NCI-H2196 treated with DMSO at 0.1 percent for 48 hours (cell line): ENCODE measurements around the gene C16orf54.
"Not testable (repeated sequence)": the region's sequence is repeated elsewhere in the genome, so short reads cannot be mapped to it uniquely, and the experiment has no call there.

Source experiments
- DNase-seq: peaks from one replicate; lab custom pipeline; 2025; ENCODE audit not compliant: unreplicated experiment; lab: John Stamatoyannopoulos, UW

C16orf54 gene

DNA sequence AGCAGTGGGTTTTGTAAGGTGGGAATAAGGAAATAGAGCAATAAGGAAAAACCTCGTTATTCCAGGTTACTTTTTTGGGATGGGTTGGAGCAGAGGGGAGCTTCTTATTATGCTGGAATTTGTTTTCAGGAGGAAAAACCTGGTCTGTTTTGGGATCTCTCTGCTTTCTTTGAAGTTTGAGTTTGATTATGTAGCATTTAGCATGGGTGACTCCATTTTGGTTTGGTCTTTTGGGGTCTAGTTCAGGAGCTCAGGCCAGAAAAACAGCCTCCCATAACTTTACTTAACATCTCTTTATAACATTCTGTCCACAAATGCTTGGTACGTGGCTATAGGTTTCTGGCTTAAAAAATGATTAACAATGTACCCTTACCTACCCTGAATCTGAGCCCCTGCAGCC lies 23.7 kb upstream of the C16orf54 start:
- DNase-seq, result no peak

DNA sequence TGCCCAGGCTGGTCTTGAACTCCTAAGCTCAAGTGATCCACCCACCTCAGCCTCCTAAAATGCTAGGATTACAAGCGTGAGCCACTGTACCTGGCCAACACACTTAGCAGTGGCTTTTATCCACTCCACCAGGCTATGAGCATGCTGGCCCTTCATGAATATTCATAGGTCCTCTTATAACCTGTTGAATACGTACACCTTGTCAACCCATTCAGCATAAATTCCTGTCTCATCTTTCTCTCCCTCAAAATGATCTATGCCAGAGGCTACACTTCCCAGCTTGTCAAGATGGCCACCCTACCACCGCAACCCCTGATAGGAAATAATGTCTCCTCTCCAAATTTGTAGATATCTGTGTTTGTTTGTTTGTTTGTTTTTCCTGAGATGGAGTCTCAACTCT lies 21.3 kb upstream of the C16orf54 start:
- DNase-seq, result no peak

DNA sequence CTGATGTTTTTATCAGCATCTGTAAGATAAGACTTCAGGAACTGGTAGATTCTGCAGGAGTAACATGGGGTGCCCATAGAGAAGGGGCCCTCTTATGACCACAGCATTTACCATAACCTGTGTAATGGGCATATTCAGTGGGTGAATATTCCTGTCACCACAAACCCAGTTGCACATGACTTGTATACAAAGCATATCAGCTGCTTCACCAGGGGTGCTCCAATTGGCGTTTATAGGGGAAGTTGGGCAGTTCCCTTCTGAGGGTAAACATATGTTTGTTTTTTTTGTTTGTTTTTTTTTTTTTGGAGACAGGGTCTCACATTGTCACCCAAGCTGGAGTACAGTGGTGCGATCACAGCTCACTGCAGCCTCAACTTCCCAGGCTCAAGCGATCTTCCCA lies 20.8 kb upstream of the C16orf54 start:
- no peak for DNase-seq

DNA sequence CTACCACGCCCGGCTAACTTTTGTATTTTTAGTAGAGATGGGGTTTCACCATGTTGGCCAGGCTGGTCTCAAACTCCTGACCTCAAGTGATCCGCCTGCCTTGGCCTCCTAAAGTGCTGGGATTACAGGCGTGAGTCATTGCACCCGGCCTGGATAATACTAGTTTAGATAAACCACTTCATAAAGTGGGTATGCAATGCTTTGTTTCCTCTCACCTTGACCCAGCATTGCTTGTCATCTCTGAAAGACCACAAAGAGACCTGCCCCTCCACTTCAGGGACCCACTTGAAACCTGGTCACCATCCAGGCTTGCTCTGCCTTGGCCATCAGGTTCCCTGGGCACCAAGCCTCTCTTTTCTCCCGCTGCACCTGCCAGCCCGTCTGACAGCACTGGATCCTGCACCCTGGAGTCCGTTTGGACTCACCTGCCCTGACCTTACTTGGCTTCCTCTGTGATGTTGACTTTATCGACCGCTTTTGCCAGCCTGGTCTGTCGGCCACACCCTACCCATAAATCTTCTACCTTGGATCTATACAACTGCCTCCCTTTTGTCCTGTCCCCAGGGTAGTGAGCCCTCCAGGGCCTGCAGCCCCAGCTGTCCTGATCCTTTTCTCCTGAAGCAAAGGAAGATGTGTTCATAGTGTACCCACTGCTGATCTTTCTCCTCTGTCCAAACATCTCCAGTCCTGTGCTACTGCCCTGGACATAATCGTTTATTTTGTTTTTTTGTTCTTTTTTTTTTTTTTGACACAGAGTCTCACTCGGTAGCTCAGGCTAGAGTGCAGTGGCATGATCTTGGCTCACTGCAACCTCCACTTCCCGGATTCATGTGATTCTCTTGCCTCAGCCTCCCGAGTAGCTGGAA lies 19.6 kb upstream of the C16orf54 start:
- peak; percentile 75 for DNase-seq

DNA sequence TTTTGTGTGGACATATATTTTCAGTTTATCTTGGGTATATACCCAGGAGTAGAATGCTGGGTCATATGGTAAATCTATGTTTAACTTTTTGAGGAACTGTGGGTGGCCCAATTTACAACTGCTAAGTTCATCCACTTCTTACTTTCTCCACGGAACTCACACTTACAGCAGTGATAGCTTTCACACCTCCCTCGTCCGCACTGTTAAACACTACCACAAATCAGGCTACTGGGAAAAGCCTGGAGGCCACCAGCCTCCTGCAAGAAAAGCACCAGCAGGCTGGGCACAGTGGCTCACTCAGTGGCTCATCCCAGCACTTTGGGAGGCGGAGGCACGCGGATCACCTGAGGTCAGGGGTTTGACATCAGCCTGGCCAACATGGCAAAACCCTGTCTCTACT lies 17.5 kb upstream of the C16orf54 start:
- DNase-seq, result no peak

DNA sequence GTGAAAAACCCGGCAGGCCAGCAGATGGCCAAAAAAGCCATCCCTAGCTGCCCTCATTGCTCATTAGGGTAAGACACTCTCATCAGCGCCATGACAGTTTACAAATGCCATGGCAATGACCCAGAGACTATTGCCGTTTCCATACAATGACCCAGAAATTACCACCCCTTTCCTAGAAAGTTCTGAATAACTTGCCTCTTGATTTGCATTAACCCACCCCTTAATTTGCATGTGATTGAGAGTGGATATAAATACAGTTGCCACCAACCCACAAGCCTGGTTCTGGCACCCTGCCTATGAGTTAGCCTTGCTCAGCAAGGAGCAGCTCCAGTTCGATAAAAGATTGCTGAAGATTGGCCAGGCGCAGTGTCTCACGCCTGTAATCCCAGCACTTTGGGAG lies 16.1 kb upstream of the C16orf54 start:
- no peak for DNase-seq

DNA sequence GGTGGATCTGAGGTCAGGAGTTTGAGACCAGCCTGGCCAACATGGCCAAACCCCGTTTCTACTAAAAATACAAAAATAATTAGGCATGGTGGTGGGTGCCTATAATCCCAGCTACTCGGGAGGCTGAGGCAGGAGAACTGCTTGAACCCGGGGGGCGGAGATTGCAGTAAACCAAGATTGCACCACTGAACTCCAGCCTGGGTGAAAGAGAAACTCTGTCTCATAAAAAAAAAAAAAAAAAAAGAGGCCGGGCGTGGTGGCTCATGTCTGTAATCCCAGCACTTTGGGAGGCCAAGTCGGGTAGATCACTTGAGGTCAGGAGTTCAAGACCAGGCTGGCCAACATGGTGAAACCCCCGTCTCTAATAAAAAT lies 15.5 kb upstream of the C16orf54 start:
- not testable (repeated sequence) for DNase-seq

DNA sequence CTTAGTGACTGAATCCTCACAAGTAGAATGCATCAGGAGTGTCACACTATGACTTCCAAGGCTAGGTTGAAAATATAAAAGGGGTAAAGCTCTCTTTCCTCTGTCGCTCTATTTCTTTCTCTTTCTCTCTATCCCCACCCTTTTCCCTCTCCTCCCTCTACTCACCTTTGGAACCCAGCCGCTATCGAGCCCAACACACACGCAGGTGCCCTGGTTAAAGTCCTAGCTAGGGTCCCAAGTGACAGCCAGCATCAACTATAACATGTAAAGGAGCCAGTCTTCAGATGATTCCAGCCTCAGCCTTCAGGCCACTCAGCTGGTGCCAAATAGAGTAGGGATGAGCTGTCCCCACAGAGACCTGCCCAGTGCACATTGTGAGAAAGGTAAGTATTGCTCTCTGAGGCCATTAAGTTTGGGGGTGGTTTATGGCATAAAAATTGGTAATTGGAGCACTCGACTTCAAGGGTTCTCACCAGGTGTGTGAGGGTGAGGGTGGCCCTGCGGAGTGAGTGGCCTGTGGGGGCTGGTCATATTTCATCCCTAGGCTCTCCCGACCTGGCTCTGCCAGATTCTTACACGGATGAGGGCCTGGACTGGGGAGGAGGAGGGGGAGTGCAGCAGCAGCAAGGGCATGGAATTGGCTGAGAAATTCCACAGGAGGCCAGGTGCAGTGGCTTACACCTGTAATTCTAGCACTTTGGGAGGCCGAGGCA lies 14.9 kb upstream of the C16orf54 start:
- DNase-seq, result peak; percentile 65

DNA sequence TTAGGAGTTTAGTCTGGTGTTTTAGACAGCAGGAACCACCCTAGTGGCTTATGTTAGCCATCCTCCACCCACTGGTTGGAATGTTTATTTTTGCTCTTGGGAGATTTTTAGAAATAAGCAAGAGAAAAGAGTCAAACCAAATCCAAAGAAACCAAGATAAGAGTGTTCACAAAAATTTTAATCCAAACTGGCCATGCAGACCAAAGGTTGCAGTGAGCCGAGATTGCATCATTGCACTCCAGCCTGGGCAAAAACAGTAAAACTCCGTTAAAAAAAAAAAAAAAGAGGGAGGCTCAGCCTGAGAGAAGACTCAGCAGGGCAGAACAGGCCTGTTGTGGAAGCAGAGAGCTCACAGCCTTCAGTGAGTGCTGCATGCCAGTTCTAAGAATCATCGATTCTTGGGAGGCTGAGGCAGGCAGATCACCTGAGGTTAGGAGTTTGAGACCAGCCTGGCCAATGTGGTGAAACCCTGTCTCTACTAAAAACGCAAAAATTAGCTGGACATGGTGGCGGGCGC lies 12.2 kb upstream of the C16orf54 start:
- no peak for DNase-seq

DNA sequence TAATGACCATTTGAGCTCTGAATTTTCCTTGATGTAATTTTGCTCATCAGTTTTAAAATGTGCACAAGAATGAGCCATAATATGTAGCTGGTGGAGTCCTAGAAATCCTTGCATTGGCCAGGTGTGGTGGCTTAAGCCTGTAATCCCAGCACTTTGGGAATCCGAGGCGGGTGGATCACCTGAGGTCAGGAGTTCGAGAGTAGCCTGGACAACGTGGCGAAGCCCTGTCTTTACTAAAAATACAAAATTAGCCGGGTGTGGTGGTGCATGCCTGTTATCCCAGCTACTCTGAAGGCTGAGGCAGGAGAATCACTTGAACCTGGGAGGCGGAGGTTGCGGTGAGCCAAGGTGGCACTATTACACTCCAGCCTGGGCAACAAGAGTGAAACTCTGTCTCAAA lies 11.3 kb upstream of the C16orf54 start:
- DNase-seq, result not testable (repeated sequence)

DNA sequence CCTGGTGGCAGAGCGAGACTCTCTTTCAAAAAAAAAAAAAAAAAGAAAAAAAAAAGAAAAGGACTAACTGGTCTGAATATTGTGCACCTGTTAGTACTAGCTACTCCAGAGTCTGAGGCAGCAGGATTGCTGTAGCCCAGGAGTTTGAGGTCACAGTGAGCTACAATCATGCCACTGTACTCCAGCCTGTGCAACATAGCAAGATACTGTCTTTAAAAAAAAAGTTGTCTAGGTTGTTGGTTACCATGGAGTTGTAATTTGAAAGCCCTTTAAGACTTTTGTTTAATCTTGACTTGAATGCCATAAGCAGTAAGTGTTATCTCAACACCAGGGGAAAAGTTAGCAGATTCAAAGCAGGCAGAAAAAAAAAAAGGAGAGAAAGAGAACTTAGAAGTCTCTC lies 10.9 kb upstream of the C16orf54 start:
- no peak for DNase-seq

DNA sequence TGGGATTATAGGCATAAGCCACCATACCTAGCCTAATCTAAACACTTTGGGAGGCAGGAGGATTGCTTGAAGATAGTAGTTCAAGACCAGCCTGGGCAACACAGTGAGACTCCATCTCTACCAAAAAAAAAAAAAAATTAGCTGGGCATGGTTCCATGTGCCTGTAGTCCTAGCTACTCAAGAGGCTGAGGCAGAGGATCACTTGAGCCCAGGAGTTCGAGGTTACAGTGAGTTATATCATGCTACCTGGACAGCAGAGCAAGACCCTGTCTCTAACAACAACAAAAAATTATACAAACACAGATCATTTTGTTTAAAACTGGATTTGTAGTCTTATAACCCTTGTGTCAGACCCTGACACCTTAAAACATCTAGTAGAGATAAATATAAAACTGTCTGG lies 7.7 kb upstream of the C16orf54 start:
- no peak for DNase-seq

DNA sequence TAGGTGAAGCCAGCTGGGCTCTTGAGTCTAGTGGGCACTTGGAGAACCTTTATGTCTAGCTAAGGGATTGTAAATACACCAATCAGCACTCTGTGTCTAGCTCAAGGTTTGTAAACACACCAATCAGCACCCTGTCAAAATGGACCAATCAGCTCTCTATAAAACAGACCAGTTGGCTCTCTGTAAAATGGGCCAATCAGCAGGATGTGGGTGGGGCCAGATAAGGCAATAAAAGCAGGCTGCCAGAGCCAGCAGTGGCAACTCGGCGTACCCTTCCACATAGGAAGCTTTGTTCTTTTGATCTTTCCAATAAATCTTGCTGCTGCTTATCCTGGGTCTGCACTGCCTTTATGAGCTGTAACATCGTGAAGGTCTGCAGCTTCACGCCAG lies 3.0 kb upstream of the C16orf54 start:
- DNase-seq, result not testable (repeated sequence)

DNA sequence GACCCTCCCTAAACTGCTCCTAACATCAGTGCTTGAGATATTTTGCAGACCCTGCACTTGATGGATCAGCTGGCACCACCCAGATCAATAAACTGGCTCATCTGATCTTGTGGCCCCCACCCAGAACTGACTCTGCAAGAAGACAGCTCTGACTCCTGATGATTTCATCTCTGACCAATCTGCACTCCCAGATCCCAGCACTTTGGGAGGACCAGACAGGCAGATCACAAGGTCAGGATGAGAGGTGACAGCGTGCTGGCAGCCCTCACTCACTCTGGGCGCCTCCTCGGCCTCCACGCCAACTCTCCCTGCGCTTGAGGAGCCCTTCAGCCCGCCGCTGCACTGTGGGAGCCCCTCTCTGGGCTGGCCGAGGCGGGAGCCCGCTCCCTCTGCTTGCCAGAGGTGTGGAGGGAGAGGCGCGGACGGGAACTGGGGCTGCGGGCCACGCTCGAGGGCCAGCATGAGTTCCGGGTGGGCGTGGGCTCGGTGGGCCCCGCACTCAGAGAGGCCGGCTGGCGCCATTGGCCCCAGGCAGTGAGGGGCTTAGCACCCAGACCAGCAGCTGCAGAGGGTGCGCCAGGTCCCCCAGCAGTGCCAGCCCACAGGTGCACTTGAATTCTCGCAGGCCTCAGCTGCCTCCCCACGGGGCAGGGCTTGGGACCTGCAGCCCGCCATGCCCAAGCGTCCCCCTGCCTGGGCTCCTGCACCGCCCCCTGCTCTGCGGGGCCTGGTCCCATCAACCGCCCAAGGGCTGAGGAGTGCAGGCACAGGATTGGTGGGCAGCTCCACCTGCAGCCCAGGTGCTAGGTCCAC lies 2.4 kb upstream of the C16orf54 start:
- DNase-seq, result no peak

DNA sequence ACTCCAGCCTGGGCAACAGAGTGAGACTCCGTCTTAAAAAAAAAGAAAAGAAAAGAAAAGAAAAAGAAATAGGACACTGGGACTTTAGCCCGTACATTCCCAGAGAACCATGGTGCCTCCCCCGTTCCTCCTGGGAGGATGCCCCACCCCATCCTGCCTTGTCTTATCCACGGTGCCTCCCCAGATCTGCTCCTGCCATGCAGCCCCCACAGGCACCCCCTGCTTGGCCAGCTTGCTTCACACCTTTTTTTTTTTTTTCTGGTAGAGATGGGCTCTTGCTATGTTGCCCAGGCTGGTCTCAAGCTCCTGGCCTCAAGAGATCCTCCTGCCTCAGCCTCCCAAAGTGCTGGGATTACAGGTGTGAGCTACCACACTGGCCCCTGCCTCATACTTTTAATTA lies 728 bp upstream of the C16orf54 start:
- DNase-seq, result not testable (repeated sequence)

DNA sequence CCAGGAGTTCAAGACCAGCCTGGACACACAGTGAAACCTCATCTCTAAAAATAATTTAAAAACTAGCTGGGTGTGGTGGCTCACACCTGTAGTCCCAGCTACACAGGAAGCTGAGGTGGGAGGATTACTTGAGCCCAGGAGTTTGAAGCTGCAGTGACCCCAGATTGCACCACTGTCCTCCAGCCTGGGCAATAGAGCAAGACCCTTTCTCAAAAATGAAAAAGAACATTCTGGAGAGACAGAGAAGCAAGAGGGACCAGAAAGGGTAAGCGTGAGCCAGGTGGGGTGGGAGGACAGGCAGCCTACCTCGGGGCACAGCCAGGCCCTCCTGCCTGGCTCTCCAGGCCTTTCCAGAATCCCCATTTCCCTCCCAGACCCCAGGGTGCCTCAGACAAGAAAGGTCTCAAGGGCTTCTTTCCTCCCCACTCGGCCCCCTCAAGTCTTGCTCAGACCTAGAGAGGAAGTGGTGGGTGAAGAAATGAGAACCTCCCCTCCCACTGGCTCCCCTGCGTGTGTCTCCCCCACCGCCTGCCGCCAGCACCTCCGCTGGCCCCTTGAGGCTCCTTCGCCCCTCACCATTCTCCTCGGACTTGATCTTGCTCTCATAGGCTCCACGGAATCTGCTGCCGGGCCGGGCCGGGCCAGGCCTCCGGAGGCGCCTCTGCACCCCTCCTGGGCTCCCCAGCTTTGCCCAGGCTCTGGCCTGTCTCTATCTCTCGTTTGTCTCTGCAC lies 503 bp downstream of the C16orf54 start:
- DNase-seq, result no peak

DNA sequence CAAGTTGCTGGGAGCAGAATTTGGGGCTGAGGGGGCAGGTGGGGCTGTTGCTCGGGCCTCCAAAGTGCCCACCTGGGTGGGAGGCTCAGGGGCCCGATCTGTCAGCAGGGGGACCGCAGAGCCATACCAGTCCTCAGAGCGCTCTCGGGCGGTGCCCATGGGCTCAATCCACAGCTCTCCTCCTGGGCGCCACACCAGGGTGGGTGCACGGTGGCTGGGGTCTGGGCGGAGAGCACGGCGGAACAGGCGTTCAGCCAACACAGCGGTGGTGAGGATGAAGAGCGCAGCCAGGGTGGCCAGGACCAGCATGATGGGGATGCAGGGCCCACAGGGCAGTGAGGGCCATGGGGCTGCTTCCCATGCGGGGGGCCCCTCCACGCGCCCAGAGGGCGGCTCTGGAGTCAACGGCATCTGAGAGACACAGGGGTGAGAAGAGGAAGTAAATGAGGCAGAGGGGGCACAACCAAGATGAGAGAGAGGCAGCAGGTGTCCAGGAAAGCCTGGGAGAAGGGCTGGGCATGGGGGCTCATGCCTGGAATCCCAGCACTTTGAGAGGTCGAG lies 1.2 kb downstream of the C16orf54 start:
- no peak for DNase-seq

DNA sequence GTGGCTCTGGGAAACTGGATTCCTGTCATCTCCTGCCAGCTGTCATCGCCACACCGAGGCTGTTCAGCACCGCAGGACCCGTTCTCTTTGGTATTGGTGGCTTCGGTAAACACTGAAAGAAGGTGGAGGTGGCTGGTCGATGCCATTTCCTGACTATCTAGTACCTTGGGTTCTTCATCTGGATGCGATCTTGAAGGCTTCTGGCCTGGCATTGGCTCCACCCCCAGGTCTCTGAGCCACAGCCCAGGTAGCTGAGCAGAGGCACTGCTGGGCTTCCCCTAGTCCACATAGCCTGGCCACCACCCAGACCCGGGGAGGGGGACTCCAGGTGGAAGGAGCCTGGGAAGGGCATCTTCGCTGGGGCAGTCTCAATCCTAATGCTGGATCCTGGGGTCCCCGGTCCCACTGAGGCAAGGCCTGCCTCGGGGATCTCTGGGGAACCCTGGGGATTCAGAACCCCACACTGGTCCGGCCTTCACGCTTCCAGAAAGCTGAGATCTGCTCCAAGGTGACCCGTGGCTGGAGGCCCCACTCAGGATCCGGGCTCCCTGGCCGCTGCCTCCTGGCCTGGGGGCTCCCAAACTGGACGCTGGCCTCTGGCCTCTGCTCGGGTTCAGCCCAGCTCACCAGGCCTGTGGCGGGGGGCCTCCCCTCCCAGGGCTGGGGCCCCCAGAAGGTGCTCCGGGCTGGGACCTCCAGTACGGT lies 1.8 kb downstream of the C16orf54 start:
- DNase-seq, result no peak

DNA sequence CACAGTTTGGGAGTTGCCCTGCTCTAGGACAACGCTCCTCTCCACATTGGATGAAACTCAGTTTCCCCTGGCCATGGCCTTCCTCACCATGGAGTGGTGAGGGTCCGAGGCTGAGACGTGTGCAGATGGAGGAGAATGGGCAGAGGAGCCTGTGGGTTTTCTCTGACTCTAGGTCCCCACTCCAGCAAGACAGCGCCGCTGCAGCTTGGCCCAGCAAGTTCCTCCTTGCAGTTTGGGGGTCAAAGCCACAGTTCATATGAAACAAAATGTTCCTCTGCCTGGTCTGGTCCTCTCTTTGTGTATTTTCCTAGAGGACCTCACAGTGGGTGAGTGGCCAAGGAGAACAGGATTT lies 2.3 kb downstream of the C16orf54 start:
- DNase-seq, result no peak

DNA sequence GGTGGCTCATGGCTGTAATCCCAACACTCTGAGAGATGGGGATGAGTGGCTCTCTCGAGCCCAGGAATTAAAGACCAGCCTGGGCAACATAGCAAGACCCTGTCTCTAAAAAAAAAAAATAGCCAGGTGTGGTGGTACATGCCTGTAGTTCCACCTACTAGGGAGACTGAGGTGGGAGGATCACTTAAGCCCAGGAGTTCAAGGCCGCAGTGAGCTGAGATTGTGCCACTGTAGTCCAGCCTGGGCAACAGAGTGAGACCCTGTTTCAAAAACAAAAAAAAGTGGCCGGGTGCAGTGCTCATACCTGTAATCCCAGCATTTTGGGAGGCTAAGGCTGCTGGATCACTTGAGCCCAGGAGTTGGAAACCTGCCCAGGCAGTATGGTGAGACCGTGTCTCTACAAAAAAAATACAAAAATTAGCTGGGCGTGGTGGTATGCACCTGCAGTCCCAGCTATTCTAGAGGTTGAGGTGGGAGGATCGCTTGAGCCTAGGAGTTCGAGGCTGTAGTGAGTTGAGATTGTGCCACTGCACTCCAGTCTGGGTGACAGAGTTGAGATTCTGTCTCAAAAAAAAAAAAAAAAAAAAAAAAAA lies 3.0 kb downstream of the C16orf54 start:
- DNase-seq, result no peak
